Right renal cortex interstitium (tissue), 3 donors: ENCODE measurements around the gene M6PR. TPM values are rescaled to one million over a fixed set of nuclear protein-coding genes. Genes with fewer than 3 reads are reported as not detected.
"Not testable (repeated sequence)": the region's sequence is repeated elsewhere in the genome, so short reads cannot be mapped to it uniquely, and the experiment has no call there.

Experiments
- DNase-seq, 3 donors: peaks; one replicate each; pipeline ENCODE4 v3.0.0-alpha.2; 2013; ENCODE audit warnings: low read depth in 3 of 3, low spot score in 2 of 3
- polyA plus RNA-seq, 3 donors: library from polyadenylated mRNA; unstranded; fragments of 120-200 nt; gene quantifications; one replicate each; pipeline ENCODE4 v1.2.1, GENCODE V29; 2013; ENCODE audit not compliant: insufficient read length in 3 of 3

The M6PR gene
- polyA plus RNA-seq, 3 donors = 228 to 237 (median 229) TPM

GRCh38 chr12:8914033-8914715 is 35.3 kb downstream of the M6PR start, which contains the start of gene PHC1:
TSS of gene PHC1 (plus strand) at chr12:8914509. CDS start at chr12:8917678, 3,169 bp downstream.
- peak; percentile 78 to 85 (median 84) for DNase-seq

GRCh38 chr12:8913702-8914032 is 35.8 kb downstream of the M6PR start:
- no peak for DNase-seq

GRCh38 chr12:8912914-8913313 is 36.5 kb downstream of the M6PR start:
- DNase-seq = no peak

GRCh38 chr12:8911606-8912268 is 37.7 kb downstream of the M6PR start:
- no peak for DNase-seq

GRCh38 chr12:8909752-8910151 is 39.7 kb downstream of the M6PR start:
- no peak for DNase-seq

GRCh38 chr12:8907513-8907912 is 41.9 kb downstream of the M6PR start:
- no peak for DNase-seq

- DNase-seq = no peak
Measured at GRCh38 chr12:8906266-8907180, 42.9 kb downstream of the M6PR start.

- DNase-seq = no peak
Measured at GRCh38 chr12:8905546-8905945, 43.9 kb downstream of the M6PR start.

- no peak for DNase-seq
Measured at GRCh38 chr12:8904665-8905064, 44.8 kb downstream of the M6PR start.

GRCh38 chr12:8903646-8904045 is 45.8 kb downstream of the M6PR start:
- no peak for DNase-seq

GRCh38 chr12:8902703-8903102 is 46.7 kb downstream of the M6PR start:
- DNase-seq = not testable (repeated sequence)

- no peak for DNase-seq
Measured at GRCh38 chr12:8899830-8900229, 49.6 kb downstream of the M6PR start.

GRCh38 chr12:8897081-8897480 is 52.4 kb downstream of the M6PR start:
- no peak for DNase-seq

GRCh38 chr12:8894986-8895385 is 54.5 kb downstream of the M6PR start:
- DNase-seq = no peak

- no peak for DNase-seq
Measured at GRCh38 chr12:8894378-8894777, 55.1 kb downstream of the M6PR start.

GRCh38 chr12:8891976-8892375 is 57.5 kb downstream of the M6PR start:
- no peak for DNase-seq

Other genes with a start within 250 kb of the M6PR start
- under 1 TPM; 0.11 to 0.17 (median 0.15) TPM for gene A2ML1, start 127.0 kb downstream of the M6PR start, polyA plus RNA-seq
- gene PHC1, start 35.1 kb downstream of the M6PR start, polyA plus RNA-seq = 10 to 100 TPM; 61.1 to 71.4 (median 63.3) TPM
- 1 to 10 TPM; 2.0 to 3.0 (median 2.8) TPM for gene KLRG1, start 39.9 kb upstream of the M6PR start, polyA plus RNA-seq
- 100 to 1,000 TPM; 259 to 265 (median 260) TPM for gene A2M, start 166.3 kb upstream of the M6PR start, polyA plus RNA-seq